A549 (cell line): ENCODE data around the gene DMRTA2. TPM values are rescaled to one million over a fixed set of nuclear protein-coding genes. Genes with fewer than 3 reads are reported as not detected.

Source experiments
- ATAC-seq, 2 experiments: fragments of 200-7000 bp in 1 of 2; fragments of >200 bp in 1 of 2; cut with Nextera tagmentation in 1 of 2; cut with Tn5 transposase in 1 of 2; 3 replicates each; pipeline versions ENCODE4 v1.8.0 to v1.9.1; 2018 to 2020; ENCODE audit warnings: mild to moderate bottlenecking in 1 of 2, moderate library complexity in 1 of 2
- CTCF ChIA-PET: fragments of 300-600 bp; sonication (Branson Sonifier 250); formaldehyde crosslinking; extraction: SDS; loops from one replicate; lab custom pipeline; 2021; ENCODE audit warnings: antibody characterized with exemption, inconsistent platforms; lab: Yijun Ruan, JAX
- POLR2A ChIA-PET: fragments of 350-600 bp; formaldehyde crosslinking; extraction: SDS; loops from one replicate; lab custom pipeline; 2021; ENCODE audit warnings: antibody characterized with exemption, inconsistent platforms; lab: Yijun Ruan, JAX
- DNase-seq, 2 experiments: peaks; one replicate each; pipeline versions ENCODE4 v3.0.0 to v3.0.0-alpha.2; 2011 to 2016; ENCODE audit warnings: low read depth in 1 of 2, low spot score in 1 of 2
- FAIRE-seq: peaks from 2 replicates; lab custom pipeline; 2011; peaks lifted over from hg19 to GRCh38; lab: Jason Lieb, UNC
- H3K27ac ChIP-seq, 2 experiments: fragments of >200 bp; sonication (Bioruptor Twin); formaldehyde crosslinking; 3 replicates each; pipeline ENCODE4 v1.5.1; 2016 to 2017
- H3K4me1 ChIP-seq: fragments of >200 bp; sonication (Bioruptor Twin); formaldehyde crosslinking; 3 replicates; pipeline ENCODE4 v1.6.1; 2016
- H3K4me2 ChIP-seq: fragments of >200 bp; sonication (Bioruptor Twin); formaldehyde crosslinking; 3 replicates; pipeline ENCODE4 v1.6.1; 2016
- H3K4me3 ChIP-seq: fragments of >200 bp; sonication (Bioruptor Twin); formaldehyde crosslinking; 3 replicates; pipeline ENCODE4 v1.5.1; 2016
- H3K9me3 ChIP-seq: fragments of >200 bp; sonication (Bioruptor Twin); formaldehyde crosslinking; 3 replicates; pipeline ENCODE4 v1.6.1; 2016
- BCL3 ChIP-seq: fragments of >200 bp; sonication (Bioruptor Twin); formaldehyde crosslinking; IDR thresholded peaks from 3 replicates; pipeline ENCODE4 v1.6.1; 2016
- CEBPB ChIP-seq, 2 experiments: fragments of >200 bp in 1 of 2; sonication (Bioruptor Twin) in 1 of 2; formaldehyde crosslinking in 1 of 2; IDR thresholded peaks; 2 replicates each; pipeline ENCODE4 v1.6.1; 2012 to 2016
- ELK1 ChIP-seq: fragments of 150-350 bp; IDR thresholded peaks from 2 replicates; pipeline ENCODE4 v1.6.1; 2014; ENCODE audit warnings: low read depth, mild to moderate bottlenecking, low read length
- FOSB ChIP-seq: fragments of 250-450 bp; sonication (Bioruptor Pico); IDR thresholded peaks from 2 replicates; pipeline ENCODE4 v1.5.0; 2020; ENCODE audit warnings: mild to moderate bottlenecking, moderate library complexity
- HDAC2 ChIP-seq: fragments of 200-600 bp; sonication (generic); IDR thresholded peaks from 2 replicates; pipeline ENCODE4 v1.6.1; 2016
- HES2 ChIP-seq: fragments of >200 bp; sonication (Bioruptor Twin); formaldehyde crosslinking; IDR thresholded peaks from 2 replicates; pipeline ENCODE4 v1.6.1; 2016
- HOXA7 ChIP-seq: fragments of 250-450 bp; sonication (Bioruptor Pico); IDR thresholded peaks from 2 replicates; pipeline ENCODE4 v1.5.0; 2020; ENCODE audit warnings: mild to moderate bottlenecking, moderate library complexity
- JUNB ChIP-seq: fragments of >200 bp; sonication (Bioruptor Twin); formaldehyde crosslinking; IDR thresholded peaks from 2 replicates; pipeline ENCODE4 v1.6.1; 2016
- KDM1A ChIP-seq: fragments of 200-600 bp; sonication (generic); IDR thresholded peaks from 2 replicates; pipeline ENCODE4 v1.6.1; 2016; ENCODE audit warnings: low read depth, mild to moderate bottlenecking
- NFE2L2 ChIP-seq: fragments of 150-350 bp; conservative IDR thresholded peaks from 2 replicates; pipeline ENCODE4 v1.6.1; 2014; ENCODE audit warnings: low read length
- NPAS2 ChIP-seq: fragments of 250-450 bp; sonication (Bioruptor Pico); IDR thresholded peaks from 2 replicates; pipeline ENCODE4 v1.8.0; 2022; ENCODE audit warnings: mild to moderate bottlenecking, moderate library complexity, borderline replicate concordance
- NR3C1 ChIP-seq: fragments of >200 bp; sonication (Bioruptor Twin); formaldehyde crosslinking; IDR thresholded peaks from 3 replicates; pipeline ENCODE4 v1.6.1; 2017
- PBX3 ChIP-seq: IDR thresholded peaks from 2 replicates; pipeline ENCODE4 v1.6.1; 2012
- RFX5 ChIP-seq: fragments of 450-650 bp; IDR thresholded peaks from 2 replicates; pipeline ENCODE4 v1.7.1; 2014; ENCODE audit warnings: antibody characterized with exemption, mild to moderate bottlenecking, moderate library complexity
- SREBF2 ChIP-seq: fragments of 450-650 bp; IDR thresholded peaks from 2 replicates; pipeline ENCODE4 v1.6.1; 2014; ENCODE audit warnings: mild to moderate bottlenecking, moderate library complexity
- TFCP2L1 ChIP-seq: fragments of 250-450 bp; sonication (Bioruptor Pico); IDR thresholded peaks from 2 replicates; pipeline ENCODE4 v1.5.0; 2021; ENCODE audit warnings: mild to moderate bottlenecking
- WGBS: methylation state at CpG from one replicate; pipeline ENCODE4 v1.1.6; 2017; ENCODE audit errors: missing lambda C conversion rate; 5-methylcytosine and 5-hydroxymethylcytosine counted together
- polyA plus RNA-seq, 4 experiments: library from polyadenylated mRNA; depleted of rRNA in 3 of 4; stranded (reverse); fragments of >200 nt; fragmentation: RNase III in 1 of 4; extraction: RNeasy Plus Mini Kit Qiagen cat#74134 plus additional on column Dnase treatment in 1 of 4; gene quantifications; 2 replicates in 3 of 4; 3 replicates in 1 of 4; pipeline ENCODE4 v1.2.3, GENCODE V29; 2011 to 2017

The DMRTA2 gene
- polyA plus RNA-seq, 2 of the 4 experiments (the other 2 are of a cell fraction), result 0.03 to 0.13 TPM

- no peak for TF ChIP-seq CEBPB (IDR thresholded peaks at IDR 0.05)
Observed at GRCh38 chr1:50430010-50430405, 6.8 kb upstream of the DMRTA2 start (continued).

GRCh38 chr1:50427818-50428779 lies 4.9 kb upstream of the DMRTA2 start:
- no peak overlapping the region for H3K27ac ChIP-seq
- 48% methylated on average over 21 of the region's 35 CpGs for WGBS
- FAIRE-seq, result no peak
- no peaks in the 10 kb centered on the region for H3K9me3 ChIP-seq
- ATAC-seq, result peak in 1 of 2 experiments; percentile 3; a peak in 2 of 6 replicates
- DNase-seq, result no peak
- TF ChIP-seq HOXA7 (no peak), TFCP2L1 (CRISPR knock-in tag) (no peak), HDAC2 (no peak), JUNB (no peak), NR3C1 (no peak), HES2 (no peak), KDM1A (no peak), ELK1 (no peak), SREBF2 (no peak), BCL3 (no peak)
- ChIA-PET POLR2A (no interaction called here), CTCF (no interaction called here)
- H3K4me1 ChIP-seq, result peaks cover 11% of the 10 kb centered on the region; the same call in 1 of the 3 replicates
- peak overlapping the region; percentile 23; the same call in 2 of the 3 replicates for H3K4me3 ChIP-seq
- H3K4me2 ChIP-seq, result peak overlapping the region; percentile 78

- ChIA-PET POLR2A (no interaction called here), CTCF (no interaction called here)
- no peaks in the 10 kb centered on the region for H3K9me3 ChIP-seq
- TF ChIP-seq PBX3, result no peak
- TF ChIP-seq JUNB, result no peak
- no peak for TF ChIP-seq FOSB (CRISPR knock-in tag)
- no peak for TF ChIP-seq HDAC2
- TF ChIP-seq NFE2L2, result no peak
- FAIRE-seq, result no peak
- no peak overlapping the region for H3K27ac ChIP-seq
- WGBS, result 28% methylated on average over 28 of the region's 44 CpGs
- peak overlapping the region; percentile 30 for H3K4me3 ChIP-seq
- H3K4me2 ChIP-seq, result peak overlapping the region; percentile 78
- peaks cover 11% of the 10 kb centered on the region; the same call in 1 of the 3 replicates for H3K4me1 ChIP-seq
- peak in 1 of 2 experiments; percentile 14; a peak in 3 of 6 replicates for ATAC-seq
- DNase-seq, result no peak
Observed at GRCh38 chr1:50427086-50427817, 4.0 kb upstream of the DMRTA2 start.

- ChIA-PET CTCF (no interaction called here), POLR2A (no interaction called here)
- no peak for FAIRE-seq
- WGBS, result 58% methylated on average over 15 of the region's 28 CpGs
- TF ChIP-seq SREBF2, result no peak
- no peak for TF ChIP-seq HDAC2
- TF ChIP-seq RFX5, result no peak
- no peak for TF ChIP-seq NPAS2 (CRISPR knock-in tag)
- no peak overlapping the region for H3K27ac ChIP-seq
- H3K9me3 ChIP-seq, result no peaks in the 10 kb centered on the region
- ATAC-seq, result no peak
- H3K4me2 ChIP-seq, result peak overlapping the region; percentile 78
- peaks cover 11% of the 10 kb centered on the region; the same call in 1 of the 3 replicates for H3K4me1 ChIP-seq
- H3K4me3 ChIP-seq, result peak overlapping the region; percentile 30; the same call in 2 of the 3 replicates
- no peak for DNase-seq
Observed at GRCh38 chr1:50426702-50427085, 3.5 kb upstream of the DMRTA2 start.
